ENCODE data around the gene VWA7.

The VWA7 gene

DNA sequence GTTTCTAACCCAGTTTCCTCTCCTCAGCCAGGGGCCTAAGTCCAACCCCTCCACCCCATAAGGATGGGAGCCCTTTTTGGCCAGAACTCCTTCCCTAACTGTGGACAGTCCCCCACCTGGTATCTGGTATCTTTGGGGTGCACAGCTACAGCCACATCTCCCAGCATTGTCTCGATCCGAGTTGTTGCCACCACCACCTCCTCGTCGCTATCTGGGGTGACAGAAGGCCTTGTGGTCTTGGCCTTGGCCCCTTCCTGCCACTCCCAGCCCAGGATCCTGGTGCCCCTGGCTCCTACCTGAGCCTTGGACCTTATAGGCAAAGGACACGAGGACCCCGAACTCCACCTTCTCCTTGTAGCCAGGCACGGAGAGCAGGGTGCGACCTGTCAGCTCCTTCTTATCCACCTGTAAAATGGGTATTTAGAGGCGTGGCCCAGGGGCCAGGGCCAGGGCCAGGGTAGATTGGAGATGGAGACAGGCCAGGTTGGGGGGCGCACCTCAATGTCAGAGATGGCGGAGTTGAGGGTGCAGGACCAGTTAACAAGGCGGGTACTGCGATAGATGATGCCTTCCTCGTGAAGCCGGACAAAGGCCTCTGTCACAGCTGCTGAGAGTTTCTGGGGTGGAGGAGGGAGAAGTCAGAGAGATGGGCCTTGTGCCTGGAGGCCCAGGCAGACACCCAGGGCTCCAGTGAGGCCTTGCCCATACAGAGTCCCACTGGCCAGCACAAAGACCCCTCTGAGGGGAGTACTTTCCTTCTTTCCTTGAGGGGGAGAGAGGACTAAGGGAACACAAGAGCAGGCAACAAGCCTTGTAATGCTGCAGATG, 7.2 kb upstream of the VWA7 start:
- TF ChIP-seq, protein P1, sequence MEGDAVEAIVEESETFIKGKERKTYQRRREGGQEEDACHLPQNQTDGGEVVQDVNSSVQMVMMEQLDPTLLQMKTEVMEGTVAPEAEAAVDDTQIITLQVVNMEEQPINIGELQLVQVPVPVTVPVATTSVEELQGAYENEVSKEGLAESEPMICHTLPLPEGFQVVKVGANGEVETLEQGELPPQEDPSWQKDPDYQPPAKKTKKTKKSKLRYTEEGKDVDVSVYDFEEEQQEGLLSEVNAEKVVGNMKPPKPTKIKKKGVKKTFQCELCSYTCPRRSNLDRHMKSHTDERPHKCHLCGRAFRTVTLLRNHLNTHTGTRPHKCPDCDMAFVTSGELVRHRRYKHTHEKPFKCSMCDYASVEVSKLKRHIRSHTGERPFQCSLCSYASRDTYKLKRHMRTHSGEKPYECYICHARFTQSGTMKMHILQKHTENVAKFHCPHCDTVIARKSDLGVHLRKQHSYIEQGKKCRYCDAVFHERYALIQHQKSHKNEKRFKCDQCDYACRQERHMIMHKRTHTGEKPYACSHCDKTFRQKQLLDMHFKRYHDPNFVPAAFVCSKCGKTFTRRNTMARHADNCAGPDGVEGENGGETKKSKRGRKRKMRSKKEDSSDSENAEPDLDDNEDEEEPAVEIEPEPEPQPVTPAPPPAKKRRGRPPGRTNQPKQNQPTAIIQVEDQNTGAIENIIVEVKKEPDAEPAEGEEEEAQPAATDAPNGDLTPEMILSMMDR (IDR thresholded peaks at IDR 0.05; ENCODE audit: insufficient read depth, low read length, poor library complexity, severe bottlenecking): no peak
- peaks cover 41% of the 10 kb centered on the region for H3K36me3 ChIP-seq (ENCODE audit: control insufficient read depth, insufficient read depth, low read length)
- no peak overlapping the region for H3K4me3 ChIP-seq (replicated peaks; ENCODE audit: low read depth, low read length)
- no peaks in the 10 kb centered on the region for H3K27me3 ChIP-seq (replicated peaks; ENCODE audit: control insufficient read depth, insufficient read depth, low read length)
- DNase-seq (ENCODE audit: extremely low read depth, insufficient read length): no peak

GRCh38 chr6:31782126-31782855, 5.2 kb upstream of the VWA7 start:
- Histone ChIP-seq H3K4me3 (replicated peaks; ENCODE audit: low read depth, low read length) (no peak overlapping the region), H3K36me3 (ENCODE audit: control insufficient read depth, insufficient read depth, low read length) (peaks cover 52% of the 10 kb centered on the region), H3K27me3 (replicated peaks; ENCODE audit: control insufficient read depth, insufficient read depth, low read length) (no peaks in the 10 kb centered on the region)
- TF ChIP-seq, protein P1 (IDR thresholded peaks at IDR 0.05; ENCODE audit: insufficient read depth, low read length, poor library complexity, severe bottlenecking): no peak
- DNase-seq (ENCODE audit: extremely low read depth, insufficient read length): no peak

GRCh38 chr6:31781244-31782125, 4.4 kb upstream of the VWA7 start:
- DNase-seq (ENCODE audit: extremely low read depth, insufficient read length): no peak
- Histone ChIP-seq H3K27me3 (replicated peaks; ENCODE audit: control insufficient read depth, insufficient read depth, low read length) (no peaks in the 10 kb centered on the region), H3K36me3 (ENCODE audit: control insufficient read depth, insufficient read depth, low read length) (peaks cover 52% of the 10 kb centered on the region), H3K4me3 (replicated peaks; ENCODE audit: low read depth, low read length) (no peak overlapping the region)
- TF ChIP-seq, protein P1 (IDR thresholded peaks at IDR 0.05; ENCODE audit: insufficient read depth, low read length, poor library complexity, severe bottlenecking): no peak

DNA sequence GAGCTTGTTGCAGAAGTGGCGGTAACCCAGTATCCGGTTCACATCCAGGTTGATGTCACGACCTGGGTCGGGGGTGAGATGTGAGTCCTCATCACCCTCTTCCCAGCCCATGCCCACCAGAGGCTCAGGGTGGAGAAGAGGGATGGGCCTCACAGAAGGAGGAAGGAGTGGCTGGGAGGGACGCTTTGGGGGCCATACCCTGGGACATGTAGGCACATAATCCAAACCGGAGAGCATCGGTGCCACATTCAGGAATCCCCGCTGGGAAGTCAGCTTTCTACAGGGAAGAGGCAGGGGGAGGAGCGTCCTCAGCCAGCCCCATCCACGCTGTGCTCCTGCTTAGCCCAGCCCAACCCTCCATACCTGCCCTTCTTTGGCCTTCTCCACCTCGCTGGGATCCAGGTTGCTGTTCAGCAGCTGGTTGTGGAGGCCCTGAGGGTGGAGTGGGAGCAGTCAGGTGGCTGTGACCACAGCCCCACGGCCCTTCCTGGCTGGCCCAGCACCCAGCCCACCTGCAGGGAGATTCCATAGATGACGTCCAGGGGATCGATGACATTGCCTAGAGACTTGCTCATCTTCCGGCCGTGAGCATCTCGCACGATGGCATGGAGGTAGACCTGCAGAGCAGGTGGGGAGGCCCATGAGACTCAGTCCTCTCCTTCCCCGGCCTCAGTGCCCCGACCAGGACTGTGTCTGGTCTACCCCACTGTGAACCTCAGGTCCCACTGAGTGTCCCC, 3.5 kb upstream of the VWA7 start:
- TF ChIP-seq, protein P1 (IDR thresholded peaks at IDR 0.05; ENCODE audit: insufficient read depth, low read length, poor library complexity, severe bottlenecking): no peak
- no peak for DNase-seq (ENCODE audit: extremely low read depth, insufficient read length)
- Histone ChIP-seq H3K36me3 (ENCODE audit: control insufficient read depth, insufficient read depth, low read length) (peaks cover 52% of the 10 kb centered on the region), H3K27me3 (replicated peaks; ENCODE audit: control insufficient read depth, insufficient read depth, low read length) (no peaks in the 10 kb centered on the region), H3K4me3 (replicated peaks; ENCODE audit: low read depth, low read length) (no peak overlapping the region)

- Histone ChIP-seq H3K27me3 (replicated peaks; ENCODE audit: control insufficient read depth, insufficient read depth, low read length) (no peaks in the 10 kb centered on the region), H3K36me3 (ENCODE audit: control insufficient read depth, insufficient read depth, low read length) (peaks cover 45% of the 10 kb centered on the region), H3K4me3 (replicated peaks; ENCODE audit: low read depth, low read length) (no peak overlapping the region)
- TF ChIP-seq, protein P1 (IDR thresholded peaks at IDR 0.05; ENCODE audit: insufficient read depth, low read length, poor library complexity, severe bottlenecking): no peak
- no peak for DNase-seq (ENCODE audit: extremely low read depth, insufficient read length)
Observed at GRCh38 chr6:31779908-31780307, 2.8 kb upstream of the VWA7 start.
